Testis (tissue), 2 donors: ENCODE data around the gene SLC37A2.

Experiments used
- POLR2A ChIP-seq: fragments of 450-650 bp; IDR thresholded peaks from one replicate; pipeline ENCODE4 v1.6.1; 2017; ENCODE audit warnings: antibody characterized with exemption, mild to moderate bottlenecking, moderate library complexity
- TF ChIP-seq, protein P1 (sequence below), 3 experiments: fragments of 450-650 bp in 2 of 3; fragments of 200-600 bp in 1 of 3; sonication (generic) in 1 of 3; IDR thresholded peaks; one replicate each; pipeline ENCODE4 v1.5.1; 2016 to 2019; ENCODE audit warnings: antibody characterized with exemption in 3 of 3, mild to moderate bottlenecking in 2 of 3, moderate library complexity in 1 of 3

- TF ChIP-seq, protein P1, sequence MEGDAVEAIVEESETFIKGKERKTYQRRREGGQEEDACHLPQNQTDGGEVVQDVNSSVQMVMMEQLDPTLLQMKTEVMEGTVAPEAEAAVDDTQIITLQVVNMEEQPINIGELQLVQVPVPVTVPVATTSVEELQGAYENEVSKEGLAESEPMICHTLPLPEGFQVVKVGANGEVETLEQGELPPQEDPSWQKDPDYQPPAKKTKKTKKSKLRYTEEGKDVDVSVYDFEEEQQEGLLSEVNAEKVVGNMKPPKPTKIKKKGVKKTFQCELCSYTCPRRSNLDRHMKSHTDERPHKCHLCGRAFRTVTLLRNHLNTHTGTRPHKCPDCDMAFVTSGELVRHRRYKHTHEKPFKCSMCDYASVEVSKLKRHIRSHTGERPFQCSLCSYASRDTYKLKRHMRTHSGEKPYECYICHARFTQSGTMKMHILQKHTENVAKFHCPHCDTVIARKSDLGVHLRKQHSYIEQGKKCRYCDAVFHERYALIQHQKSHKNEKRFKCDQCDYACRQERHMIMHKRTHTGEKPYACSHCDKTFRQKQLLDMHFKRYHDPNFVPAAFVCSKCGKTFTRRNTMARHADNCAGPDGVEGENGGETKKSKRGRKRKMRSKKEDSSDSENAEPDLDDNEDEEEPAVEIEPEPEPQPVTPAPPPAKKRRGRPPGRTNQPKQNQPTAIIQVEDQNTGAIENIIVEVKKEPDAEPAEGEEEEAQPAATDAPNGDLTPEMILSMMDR (IDR thresholded peaks at IDR 0.05): no peak
- TF ChIP-seq POLR2A: no peak
These were observed 19.7 kb downstream of the SLC37A2 start for GRCh38 chr11:125082611-125083311.
